Measurements from ENCODE around the gene SHISA8.
"Not testable (repeated sequence)": the region's sequence is repeated elsewhere in the genome, so short reads cannot be mapped to it uniquely, and the experiment has no call there.

The SHISA8 gene

GRCh38 chr22:41899110-41899509 is 15.8 kb downstream of the SHISA8 start:
- DNase-seq (ENCODE audit: low read depth): no peak

- DNase-seq (ENCODE audit: low read depth): no peak
These were observed 16.2 kb downstream of the SHISA8 start for GRCh38 chr22:41898645-41899044.

- DNase-seq (ENCODE audit: low read depth): no peak
These were observed 21.1 kb downstream of the SHISA8 start for GRCh38 chr22:41893591-41894375.

- no peak for DNase-seq (ENCODE audit: low read depth)
These were observed 22.2 kb downstream of the SHISA8 start for GRCh38 chr22:41892721-41893120.

- no peak for DNase-seq (ENCODE audit: low read depth)
These were observed 23.5 kb downstream of the SHISA8 start for GRCh38 chr22:41891407-41891806.

GRCh38 chr22:41888627-41889200 is 26.2 kb downstream of the SHISA8 start:
- peak; percentile 9 for DNase-seq (ENCODE audit: low read depth)

- no peak for DNase-seq (ENCODE audit: low read depth)
These were observed 29.4 kb downstream of the SHISA8 start for GRCh38 chr22:41885516-41885915.

GRCh38 chr22:41885116-41885515 is 29.8 kb downstream of the SHISA8 start:
- DNase-seq (ENCODE audit: low read depth): no peak

GRCh38 chr22:41883400-41883799 is 31.5 kb downstream of the SHISA8 start:
- DNase-seq (ENCODE audit: low read depth): no peak

GRCh38 chr22:41880653-41881052 is 34.2 kb downstream of the SHISA8 start:
- DNase-seq (ENCODE audit: low read depth): no peak

GRCh38 chr22:41876675-41877074 is 38.2 kb downstream of the SHISA8 start:
- DNase-seq (ENCODE audit: low read depth): no peak

GRCh38 chr22:41876275-41876674 is 38.6 kb downstream of the SHISA8 start:
- DNase-seq (ENCODE audit: low read depth): peak; percentile 44

- no peak for DNase-seq (ENCODE audit: low read depth)
These were observed 39.2 kb downstream of the SHISA8 start for GRCh38 chr22:41875531-41876270.

GRCh38 chr22:41874090-41874489 is 40.8 kb downstream of the SHISA8 start:
- DNase-seq (ENCODE audit: low read depth): no peak

- peak; percentile 5 for DNase-seq (ENCODE audit: low read depth)
These were observed 41.5 kb downstream of the SHISA8 start for GRCh38 chr22:41873391-41873790.

GRCh38 chr22:41870786-41871185 is 44.1 kb downstream of the SHISA8 start:
- no peak for DNase-seq (ENCODE audit: low read depth)

- DNase-seq (ENCODE audit: low read depth): not testable (repeated sequence)
These were observed 44.8 kb downstream of the SHISA8 start for GRCh38 chr22:41870081-41870480.

- DNase-seq (ENCODE audit: low read depth): no peak
These were observed 46.3 kb downstream of the SHISA8 start for GRCh38 chr22:41868556-41868955.

GRCh38 chr22:41863472-41863871 is 51.4 kb downstream of the SHISA8 start:
- peak; percentile 26 for DNase-seq (ENCODE audit: low read depth)

- no peak for DNase-seq (ENCODE audit: low read depth)
These were observed 52.2 kb downstream of the SHISA8 start for GRCh38 chr22:41862530-41863266.

- peak; percentile 36 for DNase-seq (ENCODE audit: low read depth)
These were observed 52.7 kb downstream of the SHISA8 start for GRCh38 chr22:41862160-41862529.
